Small intestine (tissue), 7 donors: ENCODE data around the gene LMO2. TPM values are rescaled to one million over a fixed set of nuclear protein-coding genes. Genes with fewer than 3 reads are reported as not detected.
A peak's percentile ranks its signal among the peaks of the same experiment; 100 is the strongest.
"Not testable (repeated sequence)": the region's sequence is repeated elsewhere in the genome, so short reads cannot be mapped to it uniquely, and the experiment has no call there.

Experiments
- DNase-seq, 2 donors: peaks; one replicate each; pipeline versions ENCODE4 v3.0.0 to v3.0.0-alpha.2; 2013
- FAIRE-seq: peaks from 2 replicates; lab custom pipeline; 2012; peaks lifted over from hg19 to GRCh38; lab: Jason Lieb, UNC
- H3K27ac ChIP-seq, 3 donors: one replicate each; pipeline ENCODE4 v1.5.1; 2013; ENCODE audit warnings: low read length in 2 of 3, mild to moderate bottlenecking in 2 of 3, control low read depth in 1 of 3, inconsistent platforms in 1 of 3, low read depth in 1 of 3, moderate library complexity in 1 of 3
- H3K27me3 ChIP-seq, 3 donors: one replicate each; pipeline ENCODE4 v1.6.1; 2013; ENCODE audit warnings: low read length in 3 of 3, inconsistent platforms in 1 of 3; ENCODE audit not compliant: control insufficient read depth in 3 of 3, insufficient read depth in 3 of 3
- H3K36me3 ChIP-seq, 3 donors: one replicate each; pipeline ENCODE4 v1.6.1; 2013; ENCODE audit warnings: low read length in 3 of 3, inconsistent platforms in 1 of 3, low read depth in 1 of 3, mild to moderate bottlenecking in 1 of 3, moderate library complexity in 1 of 3; ENCODE audit not compliant: control insufficient read depth in 3 of 3, insufficient read depth in 2 of 3
- H3K4me1 ChIP-seq, 3 donors: one replicate each; pipeline ENCODE4 v1.6.1; 2013; ENCODE audit warnings: low read length in 2 of 3, inconsistent platforms in 1 of 3, low read depth in 1 of 3, mild to moderate bottlenecking in 1 of 3, moderate library complexity in 1 of 3; ENCODE audit not compliant: control insufficient read depth in 3 of 3, insufficient read depth in 2 of 3
- H3K4me3 ChIP-seq, 3 donors: one replicate each; pipeline ENCODE4 v1.5.1; 2013; ENCODE audit warnings: low read length in 3 of 3, control low read depth in 1 of 3, inconsistent platforms in 1 of 3, low read depth in 1 of 3, mild to moderate bottlenecking in 1 of 3, moderate library complexity in 1 of 3
- H3K9me3 ChIP-seq, 2 donors: one replicate each; pipeline ENCODE4 v1.6.1; 2013; ENCODE audit warnings: low read depth in 1 of 2, low read length in 1 of 2; ENCODE audit not compliant: control insufficient read depth in 2 of 2, insufficient read depth in 1 of 2
- WGBS, 3 donors: extraction: QIAGEN DNeasy Blood & Tissue Kit; methylation state at CpG; one replicate each; pipeline ENCODE4 v1.1.7; 2013; 5-methylcytosine and 5-hydroxymethylcytosine counted together
- polyA plus RNA-seq, 4 donors: library from polyadenylated mRNA; stranded (reverse) in 3 of 4; unstranded in 1 of 4; fragments of 200-250 nt in 3 of 4; fragments of 120-200 nt in 1 of 4; gene quantifications; one replicate each; pipeline versions ENCODE4 v1.2.1 to v1.2.3, GENCODE V29; 2013
- donor health status: healthy with polysubstance abuse.
- donor health status: control.
- donor health status: control.
- donor health status: Bipolar disorder and iron deficiency.
- donor health status: healthy.

Gene LMO2
- polyA plus RNA-seq, 4 donors, result 2.5 to 27.5 (median 8.8) TPM

DNA sequence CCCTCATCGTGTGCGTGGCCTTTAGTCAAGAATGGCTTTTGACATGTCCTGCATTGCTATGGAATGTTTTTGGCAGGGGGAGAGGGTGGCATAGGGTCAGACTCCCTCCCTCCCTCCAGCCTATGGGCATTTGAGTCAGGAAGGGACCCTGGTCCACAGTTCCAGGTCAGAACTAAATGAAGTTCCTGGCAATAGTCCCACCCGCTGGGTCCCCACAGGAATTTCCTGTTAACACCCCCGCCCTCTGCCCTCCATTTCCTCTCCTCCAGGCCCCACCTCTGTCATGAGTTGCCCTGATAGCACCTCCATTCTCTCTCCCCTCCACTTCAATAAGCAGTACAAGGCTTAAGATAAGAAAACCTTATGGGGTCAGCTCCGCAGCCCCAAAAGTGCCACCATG lies 40.8 kb upstream of the LMO2 start:
- 83 to 92% (median 84%) methylated on average over 5 of the region's 5 CpGs for WGBS, 3 donors
- no peak overlapping the region for H3K4me3 ChIP-seq
- no peaks in the 10 kb centered on the region for H3K36me3 ChIP-seq
- peak overlapping the region in 1 of 3 donors; percentile 78 for H3K27ac ChIP-seq
- DNase-seq (no peak), FAIRE-seq (no peak)
- H3K27me3 ChIP-seq, result no peaks in the 10 kb centered on the region
- H3K4me1 ChIP-seq, result peaks cover 0 to 37% (median 5%) of the 10 kb centered on the region in 3 donors
- H3K9me3 ChIP-seq, result peaks cover 0 to 18% of the 10 kb centered on the region in 2 donors

DNA sequence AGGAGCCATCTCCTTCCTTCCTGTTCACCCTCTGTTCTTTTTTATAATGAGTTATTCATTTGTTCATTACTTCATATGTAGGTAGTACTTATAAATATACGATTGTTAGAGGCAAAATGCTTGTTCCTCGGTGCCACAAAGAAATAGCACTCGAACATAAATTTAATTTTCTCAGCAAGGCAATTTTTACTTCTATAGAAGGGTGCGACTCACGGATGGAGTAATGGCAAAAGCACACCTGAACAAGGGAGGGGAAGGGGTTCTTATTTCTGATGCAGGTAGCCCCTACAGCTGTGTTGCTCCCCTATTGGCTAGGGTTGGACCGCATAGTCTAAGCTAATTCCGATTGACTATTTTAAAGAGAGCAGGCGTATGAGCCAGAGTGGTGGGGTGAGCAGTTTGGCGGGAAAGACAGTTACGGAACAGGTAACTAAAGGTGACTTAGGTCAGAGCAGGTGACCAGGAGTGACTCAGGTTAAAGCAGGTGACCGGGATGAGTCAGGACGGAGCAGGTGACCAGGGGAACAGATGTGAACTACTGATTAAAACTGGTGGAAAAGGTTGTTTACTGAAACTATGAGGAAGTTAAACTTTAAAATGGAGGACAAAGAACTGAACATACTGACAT lies 40.0 kb upstream of the LMO2 start:
- not testable (repeated sequence) for FAIRE-seq, H3K27ac ChIP-seq

DNA sequence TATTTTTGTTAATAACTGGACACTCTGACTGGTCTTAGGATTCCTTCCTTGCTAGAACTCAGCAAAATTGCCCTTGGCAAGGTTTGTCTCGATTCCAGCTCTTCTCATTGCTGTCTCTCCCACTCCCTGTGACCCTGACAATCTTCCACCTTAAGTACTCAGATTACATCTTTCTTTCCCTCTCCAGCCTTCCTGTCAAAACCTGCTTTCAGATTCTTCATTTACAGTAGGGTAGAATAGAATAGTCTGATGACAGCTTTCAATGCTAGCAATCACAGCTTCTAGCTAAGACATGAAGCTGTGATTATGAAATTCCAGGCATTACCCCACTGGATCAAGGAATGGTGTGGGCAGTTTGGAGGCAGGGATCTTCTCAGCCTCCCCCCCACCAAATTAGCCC lies 39.2 kb upstream of the LMO2 start:
- no peak for FAIRE-seq
- H3K27me3 ChIP-seq, result peaks cover 0 to 2% (median 0%) of the 10 kb centered on the region in 3 donors
- H3K9me3 ChIP-seq, result peaks cover 0 to 18% of the 10 kb centered on the region in 2 donors
- H3K36me3 ChIP-seq, result no peaks in the 10 kb centered on the region
- peak overlapping the region in 1 of 3 donors; percentile 51 for H3K27ac ChIP-seq
- no peak for DNase-seq
- H3K4me1 ChIP-seq, result peaks cover 0 to 26% (median 5%) of the 10 kb centered on the region in 3 donors
- no peak overlapping the region for H3K4me3 ChIP-seq
- 48 to 85% (median 59%) methylated on average over 1 of the region's 1 CpG for WGBS, 3 donors

More for the DNA sequence above, 40.0 kb upstream of the LMO2 start:
- 91 to 92% (median 91%) methylated on average over 12 of the region's 12 CpGs for WGBS, 3 donors
- H3K4me3 ChIP-seq, H3K27me3 ChIP-seq, H3K36me3 ChIP-seq: not testable (repeated sequence)
- H3K9me3 ChIP-seq, result peaks cover 0 to 18% of the 10 kb centered on the region in 2 donors
- DNase-seq, result peak in 1 of 2 donors; percentile 13
- peaks cover 0 to 28% (median 5%) of the 10 kb centered on the region in 3 donors for H3K4me1 ChIP-seq

DNA sequence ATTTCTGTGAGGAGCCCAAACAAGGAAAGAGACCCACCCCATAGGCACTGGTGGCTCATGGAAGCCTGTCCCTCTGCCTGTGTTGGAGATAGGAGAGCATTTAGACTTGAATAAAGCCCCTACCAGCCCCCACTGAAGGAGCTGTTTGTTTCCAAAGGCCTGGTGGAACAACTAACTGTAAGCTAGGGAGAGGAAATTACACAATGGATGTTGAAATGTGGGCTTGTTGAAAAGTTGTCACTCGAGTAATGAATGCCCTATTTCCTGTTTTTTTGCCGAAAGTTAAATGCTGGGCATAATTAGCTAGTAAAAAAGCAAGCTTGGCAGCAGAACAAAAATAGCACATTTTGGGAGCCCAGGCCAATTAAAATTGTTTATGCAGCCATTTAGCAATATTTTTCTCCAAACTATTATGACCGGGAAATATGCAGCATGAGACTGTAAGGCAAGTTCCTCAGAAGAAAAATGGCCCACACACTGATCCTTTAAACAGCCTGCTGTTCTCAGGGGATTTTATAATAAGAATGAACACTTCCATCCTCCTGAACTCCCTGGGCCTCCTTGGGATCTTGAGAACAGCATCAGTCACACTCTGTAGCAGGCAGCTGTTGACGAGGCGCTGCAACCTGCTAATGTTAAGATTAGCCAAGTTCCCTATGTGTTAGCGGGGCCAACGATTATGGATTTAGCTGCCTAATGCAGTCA lies 38.6 kb upstream of the LMO2 start:
- Histone ChIP-seq H3K36me3 (no peaks in the 10 kb centered on the region), H3K27me3 (peaks cover 0 to 2% (median 0%) of the 10 kb centered on the region in 3 donors), H3K27ac (peak overlapping the region; percentile 16 to 91 (median 21)), H3K9me3 (peaks cover 0 to 18% of the 10 kb centered on the region in 2 donors), H3K4me3 (no peak overlapping the region), H3K4me1 (peaks cover 0 to 26% (median 5%) of the 10 kb centered on the region in 3 donors)
- FAIRE-seq (no peak), DNase-seq (no peak)
- 43 to 68% (median 60%) methylated on average over 7 of the region's 7 CpGs for WGBS, 3 donors

DNA sequence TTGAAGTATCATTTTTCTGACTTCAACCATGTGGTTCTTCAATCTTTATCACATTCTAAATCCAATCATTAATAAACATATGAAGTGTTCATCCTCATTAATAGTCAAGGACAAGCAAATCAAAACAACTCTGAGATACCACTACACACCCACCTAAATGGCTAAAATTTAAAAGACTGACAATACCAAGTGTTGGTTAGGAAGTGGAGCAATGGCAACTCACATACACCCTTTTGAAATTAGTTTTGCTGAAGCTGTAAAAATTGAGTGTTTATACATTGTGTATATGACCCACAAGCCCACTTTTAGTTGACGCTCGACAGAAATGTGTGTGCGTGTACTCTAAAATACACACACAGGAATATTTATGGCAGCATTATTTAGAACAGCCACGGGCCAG lies 36.7 kb upstream of the LMO2 start:
- no peak for FAIRE-seq
- peaks cover 0 to 11% (median 5%) of the 10 kb centered on the region in 3 donors for H3K4me1 ChIP-seq
- H3K9me3 ChIP-seq, result peaks cover 0 to 18% of the 10 kb centered on the region in 2 donors
- no peaks in the 10 kb centered on the region for H3K36me3 ChIP-seq
- 88 to 94% (median 92%) methylated on average over 4 of the region's 4 CpGs for WGBS, 3 donors
- DNase-seq, result no peak
- no peak overlapping the region for H3K27ac ChIP-seq
- no peak overlapping the region for H3K4me3 ChIP-seq
- H3K27me3 ChIP-seq, result peaks cover 0 to 4% (median 0%) of the 10 kb centered on the region in 3 donors

DNA sequence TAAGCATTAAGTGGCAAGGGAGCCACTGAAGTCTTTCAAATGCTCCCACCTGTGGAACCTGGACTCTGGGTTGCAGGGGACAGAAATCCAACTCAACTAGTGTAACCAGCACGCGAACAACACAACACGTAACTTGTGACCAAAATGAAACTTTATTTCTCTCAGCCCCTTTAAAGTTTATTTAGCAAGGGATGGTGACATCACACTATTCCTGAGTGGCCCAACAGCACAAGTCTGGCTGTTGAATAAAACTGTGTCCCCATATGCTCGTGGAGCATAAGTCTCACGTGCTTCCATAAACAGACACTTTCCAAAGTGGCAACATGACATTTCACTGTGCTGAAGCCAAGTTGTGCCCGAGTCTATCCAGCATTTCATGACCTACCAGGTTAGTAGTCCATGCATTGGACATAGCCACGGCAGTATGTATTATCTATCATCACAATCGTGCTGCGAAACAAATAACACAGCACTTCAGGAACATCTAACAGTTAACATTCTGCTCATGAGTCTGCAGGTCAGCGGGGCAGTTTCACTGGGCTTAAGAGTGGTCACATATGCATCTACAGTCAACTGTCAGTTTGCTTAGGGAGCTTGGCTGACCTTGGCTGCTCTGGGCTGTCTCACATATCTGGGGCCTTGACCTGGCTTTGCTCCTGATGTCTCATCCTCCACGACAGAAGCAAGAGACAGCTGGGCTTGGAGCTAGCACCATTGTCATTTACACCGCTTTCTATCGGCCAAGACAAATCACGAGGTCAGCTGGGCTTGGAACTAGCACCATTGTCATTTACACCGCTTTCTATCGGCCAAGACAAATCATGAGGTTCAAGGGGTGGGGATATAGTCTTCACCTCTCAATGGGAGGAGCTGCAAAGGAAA lies 35.0 kb upstream of the LMO2 start:
- Histone ChIP-seq H3K36me3 (no peaks in the 10 kb centered on the region), H3K4me3 (no peak overlapping the region), H3K27me3 (peaks cover 0 to 9% (median 0%) of the 10 kb centered on the region in 3 donors), H3K27ac (no peak overlapping the region), H3K4me1 (peaks cover 0 to 5% (median 0%) of the 10 kb centered on the region in 3 donors), H3K9me3 (peaks cover 0 to 8% of the 10 kb centered on the region in 2 donors)
- DNase-seq (no peak), FAIRE-seq (no peak)
- WGBS, 3 donors, result 78 to 82% (median 78%) methylated on average over 16 of the region's 16 CpGs

DNA sequence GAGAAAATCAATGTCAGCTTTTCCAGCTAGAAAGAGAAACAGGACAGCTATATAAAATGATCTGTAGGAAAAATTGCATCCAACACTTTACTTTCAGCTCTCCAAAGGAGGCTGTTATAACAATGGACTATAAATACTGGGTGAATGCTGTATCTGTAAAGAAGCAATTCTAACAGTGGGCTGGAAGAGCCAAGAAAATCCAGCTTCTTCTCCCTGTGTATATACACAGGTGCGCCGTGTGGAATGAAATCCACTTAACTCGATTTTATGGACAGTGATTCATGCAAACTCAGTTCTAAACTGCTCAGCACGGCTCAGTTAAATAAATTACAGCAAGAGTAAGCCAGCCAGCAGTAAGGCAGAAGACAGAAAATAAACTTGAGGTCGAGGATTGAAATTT lies 32.5 kb upstream of the LMO2 start:
- no peaks in the 10 kb centered on the region for H3K36me3 ChIP-seq

DNA sequence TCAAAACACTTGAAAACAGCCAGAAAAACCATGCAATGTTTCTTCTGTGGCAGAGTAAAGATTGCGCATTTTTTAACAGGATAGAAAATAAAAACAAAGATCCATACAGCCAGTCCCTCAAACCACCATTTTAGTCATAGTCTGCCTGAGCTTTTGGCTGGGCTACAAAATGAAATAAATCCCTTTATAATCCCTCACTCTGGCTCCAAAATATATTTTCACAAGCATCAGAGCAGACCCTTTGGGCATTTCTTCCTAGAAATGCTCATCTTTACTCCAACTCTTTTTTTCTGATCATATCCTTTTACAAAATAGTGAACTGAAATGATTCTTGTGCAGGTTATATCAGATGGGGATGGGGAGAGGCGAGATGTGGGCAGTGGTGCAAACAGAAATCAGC lies 31.8 kb upstream of the LMO2 start:
- 72 to 86% (median 80%) methylated on average over 2 of the region's 2 CpGs for WGBS, 3 donors
- FAIRE-seq (no peak), DNase-seq (no peak)
- Histone ChIP-seq H3K27ac (no peak overlapping the region), H3K27me3 (peaks cover 0 to 9% (median 3%) of the 10 kb centered on the region in 3 donors), H3K4me3 (no peak overlapping the region), H3K9me3 (peaks cover 0 to 2% of the 10 kb centered on the region in 2 donors), H3K36me3 (no peaks in the 10 kb centered on the region), H3K4me1 (no peaks in the 10 kb centered on the region)

More for the DNA sequence above, 32.5 kb upstream of the LMO2 start:
- 57 to 76% (median 61%) methylated on average over 5 of the region's 5 CpGs for WGBS, 3 donors
- Histone ChIP-seq H3K4me3 (no peak overlapping the region), H3K4me1 (no peaks in the 10 kb centered on the region), H3K9me3 (no peaks in the 10 kb centered on the region), H3K27ac (no peak overlapping the region), H3K27me3 (peaks cover 0 to 9% (median 3%) of the 10 kb centered on the region in 3 donors)
- DNase-seq, result no peak
- FAIRE-seq, result no peak
